ENCODE data around the gene HP. TPM values are rescaled to one million over a fixed set of nuclear protein-coding genes. Genes with fewer than 3 reads are reported as not detected.

Gene HP
- total RNA-seq, 1 experiment from 2014 or later: 18.1 TPM

- Histone ChIP-seq H3K9me2 (ENCODE audit: insufficient read depth) (no peaks in the 10 kb centered on the region), H3K79me2 (ENCODE audit: insufficient read depth, low read length) (no peaks in the 10 kb centered on the region), H3K9me3 (ENCODE audit: control insufficient read depth in 1 of 2, insufficient read depth in 1 of 2, low read depth in 1 of 2, low read length in 2 of 2) (peaks cover 11 to 13% of the 10 kb centered on the region in 2 experiments; a peak in 2 of 4 replicates), H3K9ac (ENCODE audit: low read length) (no peak overlapping the region), H4K20me1 (ENCODE audit: insufficient read depth) (no peaks in the 10 kb centered on the region), H3K36me3 (ENCODE audit: control insufficient read depth in 1 of 2, insufficient read depth in 2 of 2, low read length in 2 of 2) (peaks cover 17 to 20% of the 10 kb centered on the region in 2 experiments; a peak in 3 of 4 replicates), H2AFZ (ENCODE audit: low read depth, low read length, poor library complexity, severe bottlenecking) (no peak overlapping the region), H3K27me3 (ENCODE audit: insufficient read depth, low read length) (no peaks in the 10 kb centered on the region), H3K4me1 (ENCODE audit: control insufficient read depth in 1 of 2, insufficient read depth in 2 of 2, low read length in 2 of 2) (peaks cover 9 to 18% of the 10 kb centered on the region in 2 experiments; a peak in 3 of 4 replicates), H3K4me3 (replicated peaks in 1 of 2; ENCODE audit: low read depth in 1 of 2, low read length in 2 of 2) (no peak overlapping the region), H3K27ac (ENCODE audit: low read depth, low read length) (no peak overlapping the region), H3K4me2 (ENCODE audit: low read length) (no peak overlapping the region)
- intact Hi-C loops (cut with micrococcal nuclease): no loop called here
- ChIA-PET POLR2A (no interaction called here), RAD21 (ENCODE audit: low non-redundant PET in 1 of 2, low total read pairs in 2 of 2, uncharacterized antibody in 2 of 2, unreplicated experiment in 2 of 2) (no interaction called here), CTCF (no interaction called here)
- ATAC-seq (no peak), DNase-seq (ENCODE audit: low read depth, low spot score) (no peak)
- TF ChIP-seq JUND (IDR thresholded peaks at IDR 0.05): no peak
- BruUV-seq (replicated peaks): no TSS peak
Observed at GRCh38 chr16:72083778-72084404, 29.6 kb downstream of the HP start.

GRCh38 chr16:72084445-72084844 lies 30.1 kb downstream of the HP start:
- no peak for DNase-seq (ENCODE audit: low read depth, low spot score)
- POLR2A ChIA-PET: no interaction called here
- Histone ChIP-seq H3K4me2 (ENCODE audit: low read length) (no peak overlapping the region), H3K27ac (ENCODE audit: low read depth, low read length) (no peak overlapping the region), H3K4me1 (ENCODE audit: control insufficient read depth in 1 of 2, insufficient read depth in 2 of 2, low read length in 2 of 2) (peaks cover 9 to 18% of the 10 kb centered on the region in 2 experiments; a peak in 3 of 4 replicates), H3K36me3 (ENCODE audit: control insufficient read depth in 1 of 2, insufficient read depth in 2 of 2, low read length in 2 of 2) (peaks cover 21 to 25% of the 10 kb centered on the region in 2 experiments; a peak in 3 of 4 replicates), H3K9me2 (ENCODE audit: insufficient read depth) (no peaks in the 10 kb centered on the region), H3K27me3 (ENCODE audit: insufficient read depth, low read length) (no peaks in the 10 kb centered on the region), H3K9ac (ENCODE audit: low read length) (no peak overlapping the region), H4K20me1 (ENCODE audit: insufficient read depth) (no peaks in the 10 kb centered on the region), H3K9me3 (ENCODE audit: control insufficient read depth in 1 of 2, insufficient read depth in 1 of 2, low read depth in 1 of 2, low read length in 2 of 2) (peaks cover 11 to 13% of the 10 kb centered on the region in 2 experiments; a peak in 2 of 4 replicates), H2AFZ (ENCODE audit: low read depth, low read length, poor library complexity, severe bottlenecking) (no peak overlapping the region), H3K79me2 (ENCODE audit: insufficient read depth, low read length) (no peaks in the 10 kb centered on the region), H3K4me3 (replicated peaks in 1 of 2; ENCODE audit: low read depth in 1 of 2, low read length in 2 of 2) (no peak overlapping the region)
- CTCF ChIA-PET: no interaction called here
- no peak for TF ChIP-seq SRF (IDR thresholded peaks at IDR 0.05; ENCODE audit: low read depth)
- no peak for TF ChIP-seq YY1 (IDR thresholded peaks at IDR 0.05; ENCODE audit: extremely low read depth, insufficient replicate concordance, low read depth, low read length)
- no peak for TF ChIP-seq REST (IDR thresholded peaks at IDR 0.05; ENCODE audit: low read depth)
- TF ChIP-seq CBX3 (IDR thresholded peaks at IDR 0.05; ENCODE audit: low read depth): 0 out of 2 replicates have a peak, but pooled peaks have one; percentile 47
- no peak for TF ChIP-seq ZFX (IDR thresholded peaks at IDR 0.05)
- no peak for TF ChIP-seq SP1 (IDR thresholded peaks at IDR 0.05; ENCODE audit: low read depth)
- no TSS peak for BruUV-seq (replicated peaks)
- RAD21 ChIA-PET (ENCODE audit: low non-redundant PET in 1 of 2, low total read pairs in 2 of 2, uncharacterized antibody in 2 of 2, unreplicated experiment in 2 of 2): no interaction called here
- no peak for ATAC-seq
- intact Hi-C loops (cut with micrococcal nuclease): no loop called here
